NT2/D1 (cell line): Measurements from ENCODE around the gene NRXN3.

ENCODE experiments used
- SUZ12 ChIP-seq: IDR thresholded peaks from 2 replicates; pipeline ENCODE4 v1.6.1; 2011; ENCODE audit not compliant: insufficient read length, insufficient read depth; ENCODE audit errors: extremely low read depth
- YY1 ChIP-seq: IDR thresholded peaks from 2 replicates; pipeline ENCODE4 v1.6.1; 2011; ENCODE audit not compliant: insufficient read length, insufficient read depth
- ZNF274 ChIP-seq: IDR thresholded peaks from 2 replicates; pipeline ENCODE4 v1.6.1; 2011; ENCODE audit warnings: mild to moderate bottlenecking, low read depth, low read length

DNA sequence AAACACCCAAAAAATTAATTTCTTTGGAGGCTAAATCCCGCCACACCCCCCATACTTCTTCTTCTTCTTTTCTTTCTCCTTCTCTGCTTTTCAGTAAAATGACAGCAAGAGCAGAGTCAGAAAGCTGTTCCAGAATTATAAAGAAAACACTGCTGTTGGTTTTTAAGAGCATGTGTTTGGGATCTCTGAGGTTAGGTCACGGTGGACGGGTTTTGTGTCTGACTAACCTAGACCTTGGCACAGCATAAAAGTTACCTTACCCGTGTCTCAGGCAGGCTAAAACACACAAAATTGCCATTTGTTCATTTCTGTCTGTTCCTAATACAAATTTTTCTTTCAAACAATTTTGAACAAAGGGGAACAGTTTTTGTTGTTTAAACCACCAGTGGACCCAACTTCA lies 540.8 kb downstream of the NRXN3 start:
- TF ChIP-seq ZNF274 (no peak), SUZ12 (no peak), YY1 (no peak)
